GM12878 (cell line): ENCODE data around the gene SPATA2. TPM values are rescaled to one million over a fixed set of nuclear protein-coding genes. Genes with fewer than 3 reads are reported as not detected.

Experiments
- ATAC-seq: fragments of 200-7000 bp; cut with Tn5 transposase; 3 replicates; pipeline ENCODE4 v1.9.1; 2020; ENCODE audit warnings: mild to moderate bottlenecking, moderate library complexity
- BruUV-seq: library from RNA; stranded (reverse); fragments of 400-500 nt; replicated peaks from 2 replicates; lab custom pipeline; 2021; lab: Mats Ljungman, UMichigan
- CTCF ChIA-PET: fragments of 300-600 bp; sonication (Branson Sonifier 250); formaldehyde crosslinking; extraction: SDS; loops from one replicate; lab custom pipeline; 2021; ENCODE audit warnings: inconsistent platforms; lab: Yijun Ruan, JAX
- POLR2A ChIA-PET: fragments of 350-600 bp; formaldehyde crosslinking; extraction: SDS; loops from one replicate; lab custom pipeline; 2021; ENCODE audit warnings: inconsistent platforms; lab: Charles Lee
- RAD21 ChIA-PET: fragments of 300-600 bp; sonication (Branson Sonifier 250); formaldehyde crosslinking; loops from one replicate; lab custom pipeline; 2023; ENCODE audit warnings: antibody characterized with exemption; ENCODE audit not compliant: unreplicated experiment; lab: Charles Lee
- SMC1A ChIA-PET: fragments of 300-600 bp; sonication (Branson Sonifier 250); formaldehyde crosslinking; loops from one replicate; lab custom pipeline; 2023; ENCODE audit not compliant: unreplicated experiment, uncharacterized antibody; lab: Charles Lee
- DNase-seq: peaks from one replicate; pipeline ENCODE4 v3.0.0-alpha.2; 2011; ENCODE audit warnings: low read depth, low spot score
- FAIRE-seq: peaks from 3 replicates; lab custom pipeline; 2011; peaks lifted over from hg19 to GRCh38; lab: Jason Lieb, UNC
- H2AFZ ChIP-seq: 2 replicates; pipeline ENCODE4 v1.6.0; 2011; ENCODE audit warnings: low read depth, low read length, control low read depth; ENCODE audit not compliant: control insufficient read depth
- H3K27ac ChIP-seq: 2 replicates; pipeline ENCODE4 v1.5.1; 2011; ENCODE audit warnings: control low read depth; ENCODE audit not compliant: control insufficient read depth, insufficient read depth
- H3K27me3 ChIP-seq, 2 experiments: replicated peaks in 1 of 2; 2 replicates each; pipeline versions ENCODE4 v1.6.0 to v1.6.1; 2011; ENCODE audit warnings: low read length in 1 of 2; ENCODE audit not compliant: control insufficient read depth in 2 of 2, insufficient read depth in 2 of 2
- H3K36me3 ChIP-seq, 2 experiments: 2 replicates each; pipeline ENCODE4 v1.5.1; 2011; ENCODE audit warnings: low read length in 1 of 2; ENCODE audit not compliant: control insufficient read depth in 2 of 2, insufficient read depth in 2 of 2
- H3K4me1 ChIP-seq: 2 replicates; pipeline ENCODE4 v1.6.1; 2011; ENCODE audit warnings: mild to moderate bottlenecking, low read length, moderate library complexity, mixed read lengths; ENCODE audit not compliant: control insufficient read depth, insufficient read depth
- H3K4me2 ChIP-seq: 2 replicates; pipeline ENCODE4 v1.6.0; 2011; ENCODE audit warnings: control low read depth; ENCODE audit not compliant: control insufficient read depth, insufficient read depth
- H3K4me3 ChIP-seq: fragments of 200-600 bp; sonication (generic); 2 replicates; pipeline ENCODE4 v1.5.1; 2016
- H3K79me2 ChIP-seq: 2 replicates; pipeline ENCODE4 v1.6.0; 2011; ENCODE audit warnings: low read length; ENCODE audit not compliant: control insufficient read depth, insufficient read depth
- H3K9ac ChIP-seq: 2 replicates; pipeline ENCODE4 v1.8.0; 2011; ENCODE audit warnings: low read length, control low read depth, mixed read lengths; ENCODE audit not compliant: control insufficient read depth, insufficient read depth
- H3K9me3 ChIP-seq: replicated peaks from 3 replicates; pipeline ENCODE4 v1.5.1; 2011; ENCODE audit warnings: mild to moderate bottlenecking, low read length; ENCODE audit not compliant: control insufficient read depth, insufficient read depth
- H4K20me1 ChIP-seq: 2 replicates; pipeline ENCODE4 v1.6.0; 2011; ENCODE audit not compliant: control insufficient read depth, insufficient read depth
- CHD4 ChIP-seq: fragments of 200-600 bp; sonication (generic); IDR thresholded peaks from 2 replicates; pipeline ENCODE4 v1.6.1; 2016; ENCODE audit warnings: mild to moderate bottlenecking
- CTCF ChIP-seq, 3 experiments: IDR thresholded peaks in 2 of 3; conservative IDR thresholded peaks in 1 of 3; 2 replicates each; pipeline ENCODE4 v1.5.1; 2011; ENCODE audit warnings: low read depth in 3 of 3, low read length in 3 of 3, mild to moderate bottlenecking in 3 of 3, control low read depth in 2 of 3, moderate library complexity in 2 of 3, inconsistent platforms in 1 of 3, mixed read lengths in 1 of 3; ENCODE audit not compliant: control insufficient read depth in 2 of 3, insufficient read depth in 1 of 3; ENCODE audit errors: extremely low read depth in 1 of 3
- RAD21 ChIP-seq: IDR thresholded peaks from 2 replicates; pipeline ENCODE4 v1.6.1; 2011; ENCODE audit warnings: mild to moderate bottlenecking, low read depth, low read length, moderate library complexity; ENCODE audit not compliant: insufficient read depth
- WGBS: methylation state at CpG from one replicate; pipeline ENCODE4 v1.1.6; 2016; ENCODE audit warnings: low lambda C conversion rate; ENCODE audit not compliant: insufficient replicate concordance, insufficient coverage; ENCODE audit errors: missing lambda C conversion rate; 5-methylcytosine and 5-hydroxymethylcytosine counted together
- in situ Hi-C: fragments of 300-500 bp; cut with MboI; formaldehyde crosslinking; loops from 9 replicates; pipeline ENCODE4 v1.14.3; 2018; ENCODE audit warnings: mixed read lengths
- intact Hi-C: fragments of 100-400 bp; cut with micrococcal nuclease; formaldehyde crosslinking; loops from one replicate; pipeline ENCODE4 v1.14.2; 2022; ENCODE audit not compliant: unreplicated experiment
- polyA plus RNA-seq, 11 experiments: library from polyadenylated mRNA; depleted of rRNA in 4 of 11; unstranded in 6 of 11; stranded (reverse) in 5 of 11; fragments of >200 nt; fragmentation: Nextera tagmentation in 4 of 11; fragmentation: Illumina TruSeq in 1 of 11; extraction: Ambion mirVana in 4 of 11; extraction: Trizol in 1 of 11; gene quantifications; 1 replicate in 1 of 11; 2 replicates in 10 of 11; pipeline versions ENCODE4 v1.2.1 to v1.2.3, GENCODE V29; 2011 to 2016; ENCODE audit warnings: inconsistent platforms in 2 of 11, missing spikeins in 2 of 11, low read depth in 1 of 11
- total RNA-seq, 4 experiments: library from RNA; depleted of rRNA in 3 of 4; stranded (reverse); fragments of >200 nt in 3 of 4; fragmentation: Illumina TruSeq in 1 of 4; extraction: Trizol in 1 of 4; gene quantifications; 2 replicates each; pipeline versions ENCODE4 v1.2.1 to v1.2.3, GENCODE V29; 2013 to 2021

SPATA2 gene
- total and polyA plus RNA-seq, 10 of the 15 experiments (the other 5 are each of a cell fraction or from before 2014, with no cell fraction given), result 0.93 to 11.7 (median 5.6) TPM

GRCh38 chr20:49889935-49890333 lies 25.4 kb downstream of the SPATA2 start:
- no peak for FAIRE-seq
- Histone ChIP-seq H3K4me1 (peaks cover 23% of the 10 kb centered on the region), H3K9me3 (no peaks in the 10 kb centered on the region), H4K20me1 (no peaks in the 10 kb centered on the region), H2AFZ (no peak overlapping the region), H3K9ac (no peak overlapping the region), H3K4me3 (no peak overlapping the region), H3K79me2 (no peaks in the 10 kb centered on the region), H3K36me3 (peaks cover 3 to 24% of the 10 kb centered on the region in 2 experiments), H3K27ac (no peak overlapping the region), H3K27me3 (no peaks in the 10 kb centered on the region), H3K4me2 (no peak overlapping the region)
- ATAC-seq, result no peak
- TF ChIP-seq CHD4, result no peak
- peak in 2 of 3 experiments; percentile 27 to 32; a peak in 4 of 6 replicates for TF ChIP-seq CTCF (IDR thresholded peaks at IDR 0.05 in 2 of 3, conservative IDR thresholded peaks at IDR 0.05 in 1 of 3; ENCODE audit: control insufficient read depth in 2 of 3, extremely low read depth in 1 of 3, insufficient read depth in 1 of 3, low read depth in 3 of 3, low read length in 3 of 3)
- TF ChIP-seq RAD21, result 0 out of 2 replicates have a peak, but pooled peaks have one; percentile 28
- RAD21 ChIA-PET, result interaction anchor here (1.0 to 1.6 kb wide), 2 partner anchors 139 to 349 kb away, joined by 3 to 5 read pairs; no protein-coding TSS in a partner anchor
- intact Hi-C loops (loop anchor here (5.0 kb wide), 1 partner anchor 558 kb away; no protein-coding TSS in a partner anchor), in situ Hi-C loops (no loop called here)
- POLR2A ChIA-PET, result no interaction called here
- 76% methylated on average over 8 of the region's 9 CpGs for WGBS
- BruUV-seq, result no TSS peak
- SMC1A ChIA-PET, result interaction anchor here (5.6 kb wide), 1 partner anchor 280 kb away, joined by 44 read pairs; no protein-coding TSS in a partner anchor
- no peak for DNase-seq
- CTCF ChIA-PET, result interaction anchor here (0.7 to 3.4 kb wide), 10 partner anchors 10 to 560 kb away, joined by 3 to 21 read pairs (median 6); no protein-coding TSS in a partner anchor
